Cardiac fibroblast (primary cell): Measurements from ENCODE around the gene ZNF135.

Source experiments
- DNase-seq, 2 donors: peaks; one replicate each; pipeline versions ENCODE4 v3.0.0 to v3.0.0-alpha.2; 2010; ENCODE audit warnings: low read depth in 2 of 2
- H3K4me3 ChIP-seq, 2 donors: replicated peaks in 1 of 2; 1 replicate in 1 of 2; 2 replicates in 1 of 2; pipeline ENCODE4 v1.5.1; 2011; ENCODE audit warnings: low read depth in 2 of 2, low read length in 2 of 2, mild to moderate bottlenecking in 2 of 2, moderate library complexity in 1 of 2
- TF ChIP-seq, protein P1 (sequence below): IDR thresholded peaks from one replicate; pipeline ENCODE4 v1.5.1; 2011; ENCODE audit warnings: low read depth, mild to moderate bottlenecking, low read length, inconsistent platforms

Gene ZNF135

DNA sequence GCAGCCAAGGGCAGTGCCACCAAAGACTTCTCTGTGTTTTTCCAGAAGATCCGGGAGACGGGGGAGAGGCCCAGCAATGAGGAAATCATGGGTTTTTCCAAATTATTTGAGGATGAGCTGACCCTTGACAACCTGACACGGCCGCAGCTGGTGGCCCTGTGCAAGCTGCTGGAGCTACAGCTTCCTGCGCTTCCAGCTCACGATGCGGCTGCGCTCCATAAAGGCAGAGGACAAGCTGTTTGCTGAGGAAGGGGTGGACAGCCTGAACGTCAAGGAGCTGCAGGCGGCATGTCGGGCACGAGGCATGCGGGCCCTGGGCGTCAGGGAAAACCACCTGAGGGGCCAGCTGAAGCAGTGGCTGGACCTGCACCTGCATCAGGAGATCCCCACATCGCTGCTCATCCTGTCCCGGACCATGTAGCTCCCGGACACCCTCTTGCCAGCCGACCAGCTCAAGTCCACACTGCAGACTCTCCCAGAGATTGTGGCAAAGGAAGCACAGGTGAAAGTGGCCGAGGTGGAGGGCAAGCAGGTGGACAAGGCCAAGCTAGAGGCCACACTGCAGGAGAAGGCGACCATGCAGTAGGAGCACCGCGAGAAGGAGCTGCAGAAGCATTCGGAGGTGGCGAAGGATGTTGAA lies 13.6 kb upstream of the ZNF135 start:
- no peak overlapping the region for H3K4me3 ChIP-seq
- TF ChIP-seq, protein P1, sequence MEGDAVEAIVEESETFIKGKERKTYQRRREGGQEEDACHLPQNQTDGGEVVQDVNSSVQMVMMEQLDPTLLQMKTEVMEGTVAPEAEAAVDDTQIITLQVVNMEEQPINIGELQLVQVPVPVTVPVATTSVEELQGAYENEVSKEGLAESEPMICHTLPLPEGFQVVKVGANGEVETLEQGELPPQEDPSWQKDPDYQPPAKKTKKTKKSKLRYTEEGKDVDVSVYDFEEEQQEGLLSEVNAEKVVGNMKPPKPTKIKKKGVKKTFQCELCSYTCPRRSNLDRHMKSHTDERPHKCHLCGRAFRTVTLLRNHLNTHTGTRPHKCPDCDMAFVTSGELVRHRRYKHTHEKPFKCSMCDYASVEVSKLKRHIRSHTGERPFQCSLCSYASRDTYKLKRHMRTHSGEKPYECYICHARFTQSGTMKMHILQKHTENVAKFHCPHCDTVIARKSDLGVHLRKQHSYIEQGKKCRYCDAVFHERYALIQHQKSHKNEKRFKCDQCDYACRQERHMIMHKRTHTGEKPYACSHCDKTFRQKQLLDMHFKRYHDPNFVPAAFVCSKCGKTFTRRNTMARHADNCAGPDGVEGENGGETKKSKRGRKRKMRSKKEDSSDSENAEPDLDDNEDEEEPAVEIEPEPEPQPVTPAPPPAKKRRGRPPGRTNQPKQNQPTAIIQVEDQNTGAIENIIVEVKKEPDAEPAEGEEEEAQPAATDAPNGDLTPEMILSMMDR: no peak
- no peak for DNase-seq

DNA sequence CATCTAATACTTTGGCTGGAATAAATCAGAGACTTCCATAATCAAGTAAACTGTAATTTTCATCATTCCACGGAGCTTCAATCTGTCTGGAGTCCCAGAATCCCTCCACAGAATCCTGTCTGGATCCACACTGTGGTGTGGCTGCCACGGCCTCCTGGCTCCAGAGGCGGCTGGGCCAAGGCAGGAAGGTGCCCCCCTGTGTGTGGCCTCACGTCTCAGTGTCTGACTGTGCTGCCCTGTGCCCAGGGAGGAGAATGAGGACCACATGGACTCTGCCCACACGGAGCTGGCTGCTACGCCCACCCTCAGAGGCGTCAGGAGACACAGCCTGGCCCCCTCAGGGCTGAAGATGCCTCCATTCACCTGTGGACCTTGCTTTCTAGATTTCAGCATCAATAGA lies 12.2 kb upstream of the ZNF135 start:
- TF ChIP-seq, protein P1: no peak
- no peak for DNase-seq
- no peak overlapping the region for H3K4me3 ChIP-seq

GRCh38 chr19:58047672-58048071 lies 11.4 kb upstream of the ZNF135 start:
- DNase-seq: no peak
- TF ChIP-seq, protein P1: no peak
- no peak overlapping the region for H3K4me3 ChIP-seq

DNA sequence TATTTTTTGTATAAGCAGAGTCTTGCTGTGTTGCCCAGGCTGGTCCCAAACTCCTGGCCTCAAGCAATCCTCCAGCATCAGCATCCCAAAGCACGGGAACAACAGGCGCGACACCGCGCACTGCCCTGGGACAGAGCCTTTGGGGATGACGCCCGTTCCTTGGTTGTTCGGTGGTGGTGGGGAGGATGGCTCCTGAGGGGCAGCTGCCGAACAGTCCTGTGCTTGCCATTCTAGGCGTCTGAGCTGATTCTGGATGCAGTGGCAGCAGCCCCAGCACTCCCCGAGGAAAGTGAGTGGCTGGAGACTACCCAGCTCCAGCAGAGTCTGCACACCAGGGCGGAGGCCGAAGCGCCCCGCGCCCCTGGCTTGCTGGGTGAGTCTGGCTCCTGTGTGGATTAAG lies 6.8 kb upstream of the ZNF135 start:
- DNase-seq: no peak
- TF ChIP-seq, protein P1: no peak
- H3K4me3 ChIP-seq: no peak overlapping the region

DNA sequence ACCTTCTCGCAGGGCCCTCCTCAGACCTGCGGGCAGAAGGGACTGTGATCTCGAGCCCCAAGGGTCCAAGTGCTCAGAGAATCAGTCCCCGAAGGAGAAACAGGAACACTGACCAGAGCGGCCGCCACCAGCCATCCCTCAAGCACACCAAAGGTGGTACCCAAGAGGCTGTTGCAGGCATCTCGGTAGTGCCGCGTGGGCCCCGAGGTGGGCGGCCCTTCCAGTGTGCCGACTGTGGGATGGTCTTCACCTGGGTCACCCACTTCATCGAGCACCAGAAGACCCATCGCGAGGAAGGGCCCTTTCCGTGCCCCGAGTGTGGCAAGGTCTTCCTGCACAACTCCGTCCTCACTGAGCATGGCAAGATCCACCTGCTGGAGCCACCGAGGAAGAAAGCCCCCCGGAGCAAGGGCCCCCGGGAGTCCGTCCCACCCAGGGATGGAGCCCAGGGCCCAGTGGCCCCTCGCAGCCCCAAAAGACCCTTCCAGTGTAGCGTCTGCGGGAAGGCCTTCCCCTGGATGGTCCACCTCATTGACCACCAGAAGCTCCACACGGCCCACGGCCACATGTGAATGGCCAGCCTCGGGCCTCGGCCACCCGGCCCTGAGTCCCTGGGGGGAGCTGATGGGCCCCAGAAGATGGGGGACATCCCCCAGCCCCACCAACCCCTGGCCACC lies 5.5 kb upstream of the ZNF135 start:
- TF ChIP-seq, protein P1: no peak
- no peak overlapping the region for H3K4me3 ChIP-seq
- no peak for DNase-seq

- peak overlapping the region; percentile 5 to 26 for H3K4me3 ChIP-seq
- DNase-seq: peak; percentile 19 to 29
Observed at GRCh38 chr19:58054901-58055874, 3.9 kb upstream of the ZNF135 start.

More at GRCh38 chr19:58054901-58055874, 3.9 kb upstream of the ZNF135 start:
- TF ChIP-seq, protein P1: no peak
